Smooth muscle cell of the brain vasculature (primary cell): ENCODE measurements around the gene JMJD7.
"Not testable (repeated sequence)": the region's sequence is repeated elsewhere in the genome, so short reads cannot be mapped to it uniquely, and the experiment has no call there.

Experiments used
- DNase-seq: peaks from one replicate; pipeline ENCODE4 v3.0.0-alpha.2; 2012; ENCODE audit warnings: low read depth, low spot score

JMJD7 gene

GRCh38 chr15:41822471-41822870 lies 5.4 kb upstream of the JMJD7 start:
- no peak for DNase-seq

GRCh38 chr15:41822957-41823356 lies 4.9 kb upstream of the JMJD7 start:
- no peak for DNase-seq

GRCh38 chr15:41823502-41823901 lies 4.4 kb upstream of the JMJD7 start:
- DNase-seq, result no peak

- DNase-seq, result no peak
Observed at GRCh38 chr15:41824062-41824745, 3.7 kb upstream of the JMJD7 start.

GRCh38 chr15:41825145-41825544 lies 2.7 kb upstream of the JMJD7 start:
- DNase-seq, result no peak

DNA sequence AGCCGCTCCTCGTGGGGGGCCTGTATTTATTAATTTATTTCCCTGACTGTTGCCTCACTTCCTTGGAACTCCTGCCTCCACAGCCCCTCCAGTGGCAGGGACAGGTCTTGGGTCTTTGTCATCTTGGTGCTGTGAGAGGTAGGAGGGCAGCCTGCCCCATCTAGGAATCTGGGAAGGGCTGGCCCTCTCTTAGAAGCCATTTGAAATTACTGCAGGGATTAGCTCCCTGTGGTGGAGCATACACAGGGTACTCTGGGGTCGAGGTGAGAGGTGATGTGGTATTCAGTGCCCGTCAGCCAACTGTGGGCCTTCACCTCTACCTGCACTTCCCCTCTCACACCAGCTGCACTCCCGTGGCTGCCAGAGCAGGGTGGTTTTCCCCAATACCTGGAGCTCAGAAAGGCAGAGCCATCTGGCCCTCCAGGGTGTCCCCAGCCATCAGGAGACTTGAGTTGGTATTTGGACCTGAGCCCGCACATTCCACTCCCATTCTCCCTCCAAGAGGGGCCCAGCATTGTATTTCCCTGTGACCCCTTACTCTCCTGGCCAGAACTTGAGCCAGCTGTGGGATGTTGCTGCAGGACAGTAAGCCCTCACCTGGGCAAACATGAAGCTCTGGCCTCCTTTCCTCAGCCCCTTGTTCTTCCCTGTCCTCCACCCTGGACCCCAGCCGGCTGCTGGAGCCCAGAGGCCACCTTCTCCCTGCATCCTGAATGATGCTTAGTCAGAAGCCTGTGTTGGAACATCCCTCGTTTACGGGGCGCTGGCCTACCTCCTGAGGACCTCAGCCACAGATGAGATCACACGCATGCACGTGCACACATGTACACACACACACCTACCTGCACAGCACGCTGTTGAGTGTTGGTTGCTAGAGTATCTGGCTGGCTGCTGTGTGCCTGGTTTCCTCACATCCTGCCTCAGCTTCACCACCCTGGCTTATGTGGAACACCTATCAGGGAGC lies 2.0 kb upstream of the JMJD7 start:
- DNase-seq, result no peak

GRCh38 chr15:41827290-41827879 lies 507 bp upstream of the JMJD7 start:
- no peak for DNase-seq

- DNase-seq, result no peak
Observed at GRCh38 chr15:41828807-41829141, 882 bp downstream of the JMJD7 start.

- no peak for DNase-seq
Observed at GRCh38 chr15:41829959-41830646, 2.2 kb downstream of the JMJD7 start.

GRCh38 chr15:41831291-41831690 lies 3.4 kb downstream of the JMJD7 start:
- not testable (repeated sequence) for DNase-seq

DNA sequence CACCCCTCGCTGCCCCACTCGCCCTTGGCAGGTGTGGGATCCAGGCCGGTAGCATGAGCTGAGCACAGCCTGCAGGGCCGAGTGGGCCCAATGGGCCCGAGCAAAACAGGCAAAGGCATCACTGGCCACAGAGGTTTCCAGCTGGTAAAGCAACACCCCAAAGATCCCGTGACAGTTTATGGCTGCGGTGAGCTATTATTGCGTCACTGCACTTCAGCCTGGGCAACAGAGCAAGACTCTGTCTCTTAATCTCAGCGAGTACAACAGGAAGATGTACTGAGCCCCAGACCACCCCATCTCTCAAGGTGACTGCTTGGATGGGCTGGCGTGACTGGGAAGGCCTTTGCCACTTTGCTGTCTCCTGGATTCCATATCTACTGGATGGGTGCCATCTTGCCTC lies 4.3 kb downstream of the JMJD7 start:
- DNase-seq, result no peak

DNA sequence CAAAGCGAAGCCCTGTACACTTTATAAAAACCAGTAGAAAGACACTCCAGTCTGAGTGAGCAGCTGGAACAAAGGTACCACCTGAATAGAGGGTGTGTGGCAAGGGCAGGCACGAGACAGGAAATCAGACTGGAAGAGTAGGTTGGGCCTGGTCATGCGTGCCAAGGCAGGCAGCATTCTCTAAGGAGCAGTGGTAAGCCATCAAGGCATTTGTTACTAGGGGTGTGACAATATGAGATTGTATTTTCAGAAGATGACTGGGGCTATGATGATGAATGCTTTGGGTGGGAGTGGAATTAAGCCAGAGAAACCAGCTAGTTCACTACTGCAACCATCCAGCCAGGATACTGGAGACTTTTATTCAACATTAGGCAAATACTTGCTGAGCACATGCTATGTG lies 5.0 kb downstream of the JMJD7 start:
- no peak for DNase-seq

DNA sequence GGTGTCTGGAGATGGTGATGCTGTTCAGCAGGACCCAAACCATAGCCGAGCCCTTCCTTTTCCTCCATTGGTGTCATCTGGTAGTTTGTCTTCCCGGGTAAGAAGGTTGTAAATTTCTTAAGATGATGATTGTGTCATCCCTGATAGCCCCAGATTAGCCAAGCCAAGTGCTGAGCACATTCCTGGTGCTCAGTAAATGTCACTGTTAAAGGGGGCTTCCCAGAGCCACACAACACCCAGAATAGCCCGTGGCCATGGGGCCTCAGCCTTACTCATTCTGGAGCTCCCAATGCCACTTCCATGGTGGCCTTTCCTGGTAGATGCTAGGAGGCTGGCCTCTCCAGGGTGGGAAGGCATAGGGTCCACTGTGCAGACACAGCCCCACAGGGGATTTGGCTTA lies 6.2 kb downstream of the JMJD7 start:
- no peak for DNase-seq

GRCh38 chr15:41836073-41836472 lies 8.2 kb downstream of the JMJD7 start:
- DNase-seq, result no peak

DNA sequence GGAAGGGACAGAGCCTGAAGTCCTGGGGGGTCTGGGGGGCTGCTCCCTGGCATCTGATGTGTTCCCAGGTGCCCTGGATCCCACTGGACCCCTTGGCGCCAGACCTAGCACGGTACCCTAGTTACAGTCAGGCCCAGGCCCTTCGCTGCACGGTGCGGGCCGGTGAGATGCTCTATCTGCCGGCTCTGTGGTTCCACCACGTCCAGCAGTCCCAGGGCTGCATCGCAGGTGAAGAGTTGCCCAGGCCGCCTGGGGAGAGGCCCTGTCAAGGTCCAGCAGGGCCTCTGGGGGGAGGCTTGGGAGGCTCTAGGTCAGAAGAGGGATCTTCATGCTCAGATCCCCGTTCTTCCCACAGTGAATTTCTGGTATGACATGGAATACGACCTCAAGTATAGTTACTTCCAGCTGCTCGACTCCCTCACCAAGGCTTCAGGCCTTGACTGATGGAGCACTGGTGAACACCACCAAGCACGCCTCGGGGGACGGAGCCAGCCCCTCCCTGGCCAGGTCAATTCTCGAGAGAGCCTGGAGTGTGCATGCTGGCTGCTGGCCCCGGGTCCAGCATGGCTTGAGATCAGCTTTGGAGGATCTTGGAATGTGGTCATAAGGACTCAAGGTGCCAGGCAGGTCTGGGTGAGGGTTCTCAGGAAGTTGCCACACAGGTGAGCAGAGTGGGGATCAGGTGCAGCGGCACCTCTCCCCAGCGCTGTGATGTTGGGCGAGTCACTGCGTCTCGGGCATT lies 9.0 kb downstream of the JMJD7 start:
- DNase-seq, result no peak

DNA sequence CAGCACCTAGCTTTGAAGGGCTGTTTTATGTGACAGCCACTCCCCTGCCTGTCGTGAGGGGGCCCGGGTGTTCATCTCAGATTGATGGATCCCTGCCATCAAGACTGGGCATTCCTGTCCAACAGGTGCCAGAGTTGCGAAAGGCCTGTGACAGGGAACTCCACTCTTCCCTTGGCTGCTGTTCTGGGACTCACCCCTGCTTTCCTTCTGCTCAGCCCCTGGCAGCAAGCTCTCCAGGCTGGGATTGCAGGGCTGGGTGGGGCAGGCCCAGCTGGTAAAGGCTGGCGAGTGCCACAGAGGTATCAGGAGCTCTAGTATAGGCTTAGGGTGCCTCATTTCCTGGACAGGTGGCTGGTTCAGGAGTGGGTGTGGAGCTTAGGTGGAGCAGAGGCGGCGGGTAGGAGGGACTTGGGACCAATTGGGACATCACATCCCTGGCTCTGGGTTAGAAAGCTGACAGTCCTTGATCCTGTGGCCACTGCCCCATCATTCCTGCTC lies 10.6 kb downstream of the JMJD7 start, which contains the start of gene PLA2G4B:
Gene PLA2G4B, plus strand, starts transcription at position 448 of the 498 bp plus-strand sequence. CDS start 67 bp downstream, outside the sequence.
- DNase-seq, result no peak

- no peak for DNase-seq
Observed at GRCh38 chr15:41839781-41840491, 12.0 kb downstream of the JMJD7 start.

- no peak for DNase-seq
Observed at GRCh38 chr15:41840673-41841072, 12.8 kb downstream of the JMJD7 start.

DNA sequence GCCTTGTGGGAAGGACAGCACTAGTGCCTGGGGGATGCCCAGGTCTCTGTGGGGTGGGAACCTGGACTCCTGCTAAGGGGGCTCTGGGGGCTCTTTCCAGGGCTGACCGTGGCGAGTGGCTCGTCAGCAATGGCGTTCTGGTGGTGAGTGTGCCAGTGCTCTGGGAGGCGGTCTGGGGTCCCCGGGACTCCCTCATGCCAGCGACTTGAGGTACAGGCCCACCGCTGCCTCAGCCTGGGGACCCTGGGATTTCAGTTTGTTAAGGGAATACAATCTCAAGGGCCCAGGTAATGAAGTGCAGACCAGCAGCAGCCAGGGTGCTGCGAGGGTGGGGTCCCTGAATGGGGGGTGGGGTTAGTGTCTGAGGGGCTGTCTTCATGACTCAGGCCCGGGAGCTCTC lies 13.2 kb downstream of the JMJD7 start:
- no peak for DNase-seq

DNA sequence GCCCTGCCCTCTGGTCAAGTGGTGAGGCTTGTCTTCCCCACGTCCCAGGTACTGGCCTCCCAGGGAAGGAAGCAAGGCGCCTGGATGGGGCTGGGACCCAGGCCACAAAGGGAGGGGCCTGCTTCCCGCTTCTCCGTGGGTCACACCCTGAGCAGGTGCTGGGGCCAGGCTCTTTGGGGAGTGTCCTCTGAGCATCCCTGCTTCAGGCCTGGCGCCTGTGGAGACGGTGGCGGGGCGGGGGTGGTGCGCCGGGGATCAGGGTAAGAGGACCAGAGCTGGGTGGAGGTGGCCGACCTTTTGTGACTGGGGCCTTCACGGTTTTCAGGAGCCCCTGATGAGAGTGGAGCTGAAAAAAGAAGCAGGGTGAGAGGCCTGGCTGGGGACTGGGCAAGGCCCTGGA lies 14.3 kb downstream of the JMJD7 start:
- no peak for DNase-seq
